ENCODE results near the gene GAB2. TPM values are rescaled to one million over a fixed set of nuclear protein-coding genes. Genes with fewer than 3 reads are reported as not detected.
"Not testable (repeated sequence)": the region's sequence is repeated elsewhere in the genome, so short reads cannot be mapped to it uniquely, and the experiment has no call there.

GAB2 gene
- total and polyA plus RNA-seq, 2 donors (not counting 1 experiment from before 2014, with no cell fraction given) = 5.8 to 85.9 TPM

- 94% methylated on average over 5 of the region's 8 CpGs for WGBS (ENCODE audit: insufficient coverage)
- TF ChIP-seq CTCF (IDR thresholded peaks at IDR 0.05) = no peak
- no peak for TF ChIP-seq EZH2 (IDR thresholded peaks at IDR 0.05; ENCODE audit: borderline replicate concordance, insufficient read depth, low read depth, low read length, poor library complexity, severe bottlenecking)
Measured at GRCh38 chr11:78295991-78296930, 121.4 kb downstream of the GAB2 start.

GRCh38 chr11:78295347-78295746 lies 122.3 kb downstream of the GAB2 start:
- POLR2A ChIA-PET = no interaction called here
- intact Hi-C loops (cut with micrococcal nuclease) = no loop called here
- WGBS (ENCODE audit: insufficient coverage) = 95% methylated on average over 3 of the region's 3 CpGs
- Mint-ChIP-seq H3K9me3 (ENCODE audit: insufficient read depth) (no peaks in the 10 kb centered on the region), H3K4me3 (no peak overlapping the region), H3K27me3 (no peaks in the 10 kb centered on the region), H3K4me1 (peaks cover 33% of the 10 kb centered on the region), H3K27ac (no peak overlapping the region)
- H3K36me3 ChIP-seq (replicated peaks in 1 of 2; ENCODE audit: control extremely low read depth in 1 of 2, control insufficient read depth in 1 of 2, extremely low read depth in 1 of 2, insufficient read depth in 2 of 2, low read length in 1 of 2) = no peaks in the 10 kb centered on the region
- H3K9me3 ChIP-seq (ENCODE audit: control extremely low read depth in 1 of 3, control insufficient read depth in 2 of 3, insufficient read depth in 1 of 3, low read length in 2 of 3) = no peaks in the 10 kb centered on the region
- H3K27me3 ChIP-seq (replicated peaks in 1 of 4; ENCODE audit: control extremely low read depth in 1 of 4, control insufficient read depth in 3 of 4, insufficient read depth in 4 of 4, low read length in 3 of 4) = no peaks in the 10 kb centered on the region
- H3K9ac ChIP-seq (ENCODE audit: low read length) = no peak overlapping the region
- H2AFZ ChIP-seq (ENCODE audit: insufficient read depth, low read depth, low read length, poor library complexity, severe bottlenecking) = no peak overlapping the region
- DNase-seq (no peak), ATAC-seq (ENCODE audit: low read depth) (no peak)
- CTCF ChIA-PET = no interaction called here
- no peak overlapping the region for H3K4me3 ChIP-seq (ENCODE audit: control extremely low read depth in 1 of 5, extremely low read depth in 1 of 5, insufficient read depth in 1 of 5, low read depth in 2 of 5, low read length in 4 of 5)
- peaks cover 10% of the 10 kb centered on the region for H3K79me2 ChIP-seq (ENCODE audit: control insufficient read depth, insufficient read depth, low read length)
- H3K4me2 ChIP-seq (replicated peaks; ENCODE audit: low read depth, low read length, poor library complexity, severe bottlenecking) = no peak overlapping the region
- peaks cover 4% of the 10 kb centered on the region for H4K20me1 ChIP-seq (ENCODE audit: control insufficient read depth, insufficient read depth, low read length, poor library complexity, severe bottlenecking)
- no peak overlapping the region for H3K27ac ChIP-seq (ENCODE audit: low read length in 2 of 2)
- peaks cover 2% of the 10 kb centered on the region in 2 donors for H3K4me1 ChIP-seq (ENCODE audit: control insufficient read depth in 2 of 2, insufficient read depth in 2 of 2, low read length in 2 of 2)
- no peak for TF ChIP-seq EZH2 (IDR thresholded peaks at IDR 0.05; ENCODE audit: borderline replicate concordance, insufficient read depth, low read depth, low read length, poor library complexity, severe bottlenecking)
- no peak for TF ChIP-seq CTCF (IDR thresholded peaks at IDR 0.05)

More at GRCh38 chr11:78295991-78296930, 121.4 kb downstream of the GAB2 start:
- no peak for DNase-seq
- Mint-ChIP-seq H3K4me1 (peaks cover 26% of the 10 kb centered on the region), H3K4me3 (no peak overlapping the region), H3K27ac (no peak overlapping the region), H3K9me3 (ENCODE audit: insufficient read depth) (no peaks in the 10 kb centered on the region), H3K27me3 (no peaks in the 10 kb centered on the region)
- H3K27me3 ChIP-seq (replicated peaks in 1 of 4; ENCODE audit: control extremely low read depth in 1 of 4, control insufficient read depth in 3 of 4, insufficient read depth in 4 of 4, low read length in 3 of 4) = no peaks in the 10 kb centered on the region
- no peak overlapping the region for H3K4me2 ChIP-seq (replicated peaks; ENCODE audit: low read depth, low read length, poor library complexity, severe bottlenecking)
- peaks cover 4% of the 10 kb centered on the region for H4K20me1 ChIP-seq (ENCODE audit: control insufficient read depth, insufficient read depth, low read length, poor library complexity, severe bottlenecking)
- H3K4me1 ChIP-seq (ENCODE audit: control insufficient read depth in 2 of 2, insufficient read depth in 2 of 2, low read length in 2 of 2) = no peaks in the 10 kb centered on the region
- H3K9me3 ChIP-seq (ENCODE audit: control extremely low read depth in 1 of 3, control insufficient read depth in 2 of 3, insufficient read depth in 1 of 3, low read length in 2 of 3) = no peaks in the 10 kb centered on the region
- ChIA-PET POLR2A (no interaction called here), CTCF (no interaction called here)
- H2AFZ ChIP-seq (ENCODE audit: insufficient read depth, low read depth, low read length, poor library complexity, severe bottlenecking) = no peak overlapping the region
- no peak overlapping the region for H3K27ac ChIP-seq (ENCODE audit: low read length in 2 of 2)
- intact Hi-C loops (cut with micrococcal nuclease) = no loop called here
- ATAC-seq (ENCODE audit: low read depth) = no peak
- peaks cover 6% of the 10 kb centered on the region for H3K79me2 ChIP-seq (ENCODE audit: control insufficient read depth, insufficient read depth, low read length)
- H3K9ac ChIP-seq (ENCODE audit: low read length) = no peak overlapping the region
- no peak overlapping the region for H3K4me3 ChIP-seq (ENCODE audit: control extremely low read depth in 1 of 5, extremely low read depth in 1 of 5, insufficient read depth in 1 of 5, low read depth in 2 of 5, low read length in 4 of 5)
- no peaks in the 10 kb centered on the region for H3K36me3 ChIP-seq (replicated peaks in 1 of 2; ENCODE audit: control extremely low read depth in 1 of 2, control insufficient read depth in 1 of 2, extremely low read depth in 1 of 2, insufficient read depth in 2 of 2, low read length in 1 of 2)

- peaks cover 43% of the 10 kb centered on the region for H3K4me1 Mint-ChIP-seq
- H3K9me3 ChIP-seq (ENCODE audit: control extremely low read depth in 1 of 3, control insufficient read depth in 2 of 3, insufficient read depth in 1 of 3, low read length in 2 of 3); H3K4me3 ChIP-seq (ENCODE audit: control extremely low read depth in 1 of 5, extremely low read depth in 1 of 5, insufficient read depth in 1 of 5, low read depth in 2 of 5, low read length in 4 of 5); H3K27me3 ChIP-seq (replicated peaks in 1 of 4; ENCODE audit: control extremely low read depth in 1 of 4, control insufficient read depth in 3 of 4, insufficient read depth in 4 of 4, low read length in 3 of 4); H3K27ac ChIP-seq (ENCODE audit: low read length in 2 of 2); H3K9ac ChIP-seq (ENCODE audit: low read length); H4K20me1 ChIP-seq (ENCODE audit: control insufficient read depth, insufficient read depth, low read length, poor library complexity, severe bottlenecking); H3K36me3 ChIP-seq (replicated peaks in 1 of 2; ENCODE audit: control extremely low read depth in 1 of 2, control insufficient read depth in 1 of 2, extremely low read depth in 1 of 2, insufficient read depth in 2 of 2, low read length in 1 of 2); H3K27ac Mint-ChIP-seq; H3K79me2 ChIP-seq (ENCODE audit: control insufficient read depth, insufficient read depth, low read length); H3K4me2 ChIP-seq (replicated peaks; ENCODE audit: low read depth, low read length, poor library complexity, severe bottlenecking); H3K9me3 Mint-ChIP-seq (ENCODE audit: insufficient read depth); H2AFZ ChIP-seq (ENCODE audit: insufficient read depth, low read depth, low read length, poor library complexity, severe bottlenecking); H3K4me1 ChIP-seq (ENCODE audit: control insufficient read depth in 2 of 2, insufficient read depth in 2 of 2, low read length in 2 of 2); DNase-seq; POLR2A ChIA-PET; intact Hi-C loops (cut with micrococcal nuclease); ATAC-seq (ENCODE audit: low read depth); H3K4me3 Mint-ChIP-seq; CTCF ChIA-PET; H3K27me3 Mint-ChIP-seq: not testable (repeated sequence)
- 100% methylated on average over 2 of the region's 5 CpGs for WGBS (ENCODE audit: insufficient coverage)
Measured at GRCh38 chr11:78294100-78294499, 123.5 kb downstream of the GAB2 start.
